ENCODE measurements around the gene SMARCD3.

DNA sequence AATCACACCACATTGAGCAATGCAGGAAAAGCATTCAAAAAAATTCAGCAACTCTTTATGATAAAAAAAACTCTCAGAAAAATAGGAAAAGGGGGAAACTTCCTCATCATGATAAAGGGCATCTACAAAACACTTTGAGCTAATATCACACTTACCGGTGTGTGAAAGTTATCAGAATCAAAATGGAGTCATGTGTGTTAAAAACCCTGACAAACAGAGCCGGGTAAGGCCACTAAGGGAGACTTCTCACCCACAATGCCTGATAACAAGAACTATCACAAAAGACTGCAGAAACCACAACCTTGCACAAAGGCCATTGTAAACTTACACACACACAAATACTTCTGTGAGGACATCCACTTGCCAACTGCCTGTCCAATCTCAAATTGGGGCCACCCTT lies 34.8 kb upstream of the SMARCD3 start:
- no peak for TF ChIP-seq POLR2AphosphoS5 (IDR thresholded peaks at IDR 0.05)
- no peak for TF ChIP-seq POLR2A (IDR thresholded peaks at IDR 0.05)
- TF ChIP-seq, protein P1, sequence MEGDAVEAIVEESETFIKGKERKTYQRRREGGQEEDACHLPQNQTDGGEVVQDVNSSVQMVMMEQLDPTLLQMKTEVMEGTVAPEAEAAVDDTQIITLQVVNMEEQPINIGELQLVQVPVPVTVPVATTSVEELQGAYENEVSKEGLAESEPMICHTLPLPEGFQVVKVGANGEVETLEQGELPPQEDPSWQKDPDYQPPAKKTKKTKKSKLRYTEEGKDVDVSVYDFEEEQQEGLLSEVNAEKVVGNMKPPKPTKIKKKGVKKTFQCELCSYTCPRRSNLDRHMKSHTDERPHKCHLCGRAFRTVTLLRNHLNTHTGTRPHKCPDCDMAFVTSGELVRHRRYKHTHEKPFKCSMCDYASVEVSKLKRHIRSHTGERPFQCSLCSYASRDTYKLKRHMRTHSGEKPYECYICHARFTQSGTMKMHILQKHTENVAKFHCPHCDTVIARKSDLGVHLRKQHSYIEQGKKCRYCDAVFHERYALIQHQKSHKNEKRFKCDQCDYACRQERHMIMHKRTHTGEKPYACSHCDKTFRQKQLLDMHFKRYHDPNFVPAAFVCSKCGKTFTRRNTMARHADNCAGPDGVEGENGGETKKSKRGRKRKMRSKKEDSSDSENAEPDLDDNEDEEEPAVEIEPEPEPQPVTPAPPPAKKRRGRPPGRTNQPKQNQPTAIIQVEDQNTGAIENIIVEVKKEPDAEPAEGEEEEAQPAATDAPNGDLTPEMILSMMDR (IDR thresholded peaks at IDR 0.05) = no peak

Data from gastroesophageal sphincter (tissue), 3 donors.